Measurements from ENCODE around the gene AGAP1.

GRCh38 chr2:236125541-236125940, 631.7 kb downstream of the AGAP1 start:
- TF ChIP-seq CTCF (IDR thresholded peaks at IDR 0.05) (no peak), POLR2A (IDR thresholded peaks at IDR 0.05) (no peak)
